Memory B cell (primary cell): ENCODE data around the gene PSMG2.

Experiments
- ATAC-seq: fragments of 150-1000 bp; cut with Tn5 transposase; 2 replicates; pipeline ENCODE4 v1.10.0; 2021; ENCODE audit warnings: low read depth, mild to moderate bottlenecking, moderate library complexity
- DNase-seq, 2 donors: peaks; one replicate each; pipeline ENCODE4 v3.0.0; 2022; ENCODE audit warnings: low spot score in 2 of 2
- H3K27ac Mint-ChIP-seq: one replicate; pipeline ENCODE4 v1.8.0; 2022; ENCODE audit warnings: mild to moderate bottlenecking, moderate library complexity, mixed read lengths
- H3K27me3 Mint-ChIP-seq: one replicate; pipeline ENCODE4 v1.8.0; 2022; ENCODE audit warnings: mixed read lengths
- H3K36me3 Mint-ChIP-seq: one replicate; pipeline ENCODE4 v1.8.0; 2022; ENCODE audit warnings: mild to moderate bottlenecking, mixed read lengths
- H3K4me1 Mint-ChIP-seq: one replicate; pipeline ENCODE4 v1.8.0; 2022; ENCODE audit warnings: mixed read lengths
- H3K4me3 Mint-ChIP-seq: one replicate; pipeline ENCODE4 v1.8.0; 2022; ENCODE audit warnings: mild to moderate bottlenecking, moderate library complexity, mixed read lengths
- H3K9me3 Mint-ChIP-seq: one replicate; pipeline ENCODE4 v1.8.0; 2022; ENCODE audit warnings: mixed read lengths

Gene PSMG2, protein sequence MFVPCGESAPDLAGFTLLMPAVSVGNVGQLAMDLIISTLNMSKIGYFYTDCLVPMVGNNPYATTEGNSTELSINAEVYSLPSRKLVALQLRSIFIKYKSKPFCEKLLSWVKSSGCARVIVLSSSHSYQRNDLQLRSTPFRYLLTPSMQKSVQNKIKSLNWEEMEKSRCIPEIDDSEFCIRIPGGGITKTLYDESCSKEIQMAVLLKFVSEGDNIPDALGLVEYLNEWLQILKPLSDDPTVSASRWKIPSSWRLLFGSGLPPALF

DNA sequence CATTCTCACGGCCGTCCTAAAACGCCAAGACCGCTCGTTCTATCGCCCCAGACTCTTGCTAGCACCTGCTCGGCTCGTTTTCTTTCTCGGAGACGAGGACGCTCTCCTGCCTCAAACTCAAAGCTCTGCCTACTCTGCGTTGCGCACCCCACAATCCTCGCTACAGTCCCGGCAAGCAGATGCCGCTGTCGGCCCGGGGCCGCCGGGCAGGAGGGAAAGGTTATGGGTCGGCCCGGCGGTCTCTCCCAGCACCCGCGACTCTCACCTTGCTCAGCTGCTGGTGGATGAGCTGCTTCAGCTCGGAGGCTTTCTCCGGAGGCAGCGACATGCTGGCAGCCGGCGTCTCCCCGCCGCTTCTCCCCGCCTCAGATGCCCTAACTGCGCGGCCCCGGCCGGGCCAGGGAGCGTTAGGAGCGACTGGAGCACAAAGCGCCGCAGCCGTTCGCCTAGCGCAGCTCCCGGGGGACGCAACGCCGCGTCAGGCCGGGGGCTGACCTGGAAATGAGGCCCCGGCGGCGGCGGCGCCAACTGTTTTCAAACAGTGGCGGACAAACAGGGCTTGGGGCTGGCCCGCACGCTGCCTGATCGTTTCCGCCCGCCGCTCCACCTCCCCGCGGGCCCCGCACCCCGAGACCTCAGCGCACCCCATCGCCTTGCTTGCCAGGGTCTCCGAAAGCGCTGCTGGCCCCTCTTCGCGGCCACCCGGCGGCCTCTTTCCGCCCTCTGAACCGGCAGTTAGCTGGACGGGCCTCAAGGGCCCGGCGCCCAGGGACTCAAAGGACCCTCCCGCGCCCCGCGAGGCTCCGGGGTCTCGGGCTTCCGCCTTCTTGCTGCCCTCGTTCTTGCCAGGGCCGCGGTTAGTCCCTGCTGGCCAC is at the start of gene PSMG2, which contains the start of gene CEP76:
Gene PSMG2, plus strand, starts transcription at position 822 of the 875 bp plus-strand sequence. CDS start 66 bp downstream, outside the sequence.
Gene CEP76, minus strand, starts transcription at position 503 of the 875 bp plus-strand sequence. Its CDS starts 175 bp downstream, at position 328.
- peak within 1 kb of the TSS; percentile 100 for H3K4me3 Mint-ChIP-seq
- peak; percentile 90 to 96 for DNase-seq
- peak; percentile 83 for ATAC-seq
- no peaks in the 10 kb centered on the region for H3K27me3 Mint-ChIP-seq
- H3K36me3 Mint-ChIP-seq = peaks cover 8% of the 10 kb centered on the region
- peaks cover 31% of the 10 kb centered on the region for H3K4me1 Mint-ChIP-seq
- no peaks in the 10 kb centered on the region for H3K9me3 Mint-ChIP-seq
- H3K27ac Mint-ChIP-seq = peak within 1 kb of the TSS; percentile 100

DNA sequence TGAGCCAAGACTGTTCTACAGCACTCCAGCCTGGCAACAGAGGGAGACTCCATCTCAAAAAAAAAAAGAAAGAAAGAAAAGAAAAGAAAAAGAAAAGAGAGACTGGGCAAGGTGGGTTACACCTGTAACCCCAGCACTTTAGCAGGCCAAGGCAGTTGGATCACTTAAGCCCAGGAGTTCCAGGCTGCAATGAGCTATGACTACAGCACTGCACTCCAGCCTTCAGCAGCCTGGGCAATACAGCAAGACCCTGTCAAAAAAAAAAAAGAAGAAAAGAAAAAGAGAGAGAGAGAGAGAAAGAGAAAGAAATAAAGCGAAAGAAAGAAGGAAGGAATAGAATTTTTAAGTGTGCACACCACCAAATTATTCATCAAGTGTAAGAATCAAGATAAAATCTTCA is 47.9 kb upstream of the PSMG2 start:
- ATAC-seq (no peak), DNase-seq (no peak)
- H3K4me1 Mint-ChIP-seq = peaks cover 8% of the 10 kb centered on the region
- H3K9me3 Mint-ChIP-seq = no peaks in the 10 kb centered on the region
- H3K36me3 Mint-ChIP-seq = no peaks in the 10 kb centered on the region
- peaks cover 12% of the 10 kb centered on the region for H3K27me3 Mint-ChIP-seq
- H3K27ac Mint-ChIP-seq = no peak overlapping the region
- no peak overlapping the region for H3K4me3 Mint-ChIP-seq

DNA sequence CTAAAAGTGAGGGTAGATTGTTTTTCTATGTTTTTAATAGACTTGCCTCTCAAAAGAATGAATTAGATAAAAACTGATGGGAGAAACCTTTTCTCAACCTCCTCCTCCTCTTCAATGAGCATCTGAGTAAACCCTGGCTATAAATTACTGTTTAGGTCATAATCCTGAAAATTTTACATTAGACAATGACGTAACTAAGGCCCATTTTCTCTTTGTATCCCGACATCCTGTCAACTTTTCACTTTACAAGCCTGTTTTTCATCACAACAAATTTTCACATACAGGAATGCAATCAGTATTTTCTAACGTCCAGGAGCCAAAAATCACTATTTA is 46.3 kb upstream of the PSMG2 start:
- peaks cover 8% of the 10 kb centered on the region for H3K4me1 Mint-ChIP-seq
- no peaks in the 10 kb centered on the region for H3K9me3 Mint-ChIP-seq
- H3K36me3 Mint-ChIP-seq = no peaks in the 10 kb centered on the region
- H3K27ac Mint-ChIP-seq = no peak overlapping the region
- peaks cover 8% of the 10 kb centered on the region for H3K27me3 Mint-ChIP-seq
- peak overlapping the region; percentile 31 for H3K4me3 Mint-ChIP-seq
- DNase-seq (no peak), ATAC-seq (no peak)

DNA sequence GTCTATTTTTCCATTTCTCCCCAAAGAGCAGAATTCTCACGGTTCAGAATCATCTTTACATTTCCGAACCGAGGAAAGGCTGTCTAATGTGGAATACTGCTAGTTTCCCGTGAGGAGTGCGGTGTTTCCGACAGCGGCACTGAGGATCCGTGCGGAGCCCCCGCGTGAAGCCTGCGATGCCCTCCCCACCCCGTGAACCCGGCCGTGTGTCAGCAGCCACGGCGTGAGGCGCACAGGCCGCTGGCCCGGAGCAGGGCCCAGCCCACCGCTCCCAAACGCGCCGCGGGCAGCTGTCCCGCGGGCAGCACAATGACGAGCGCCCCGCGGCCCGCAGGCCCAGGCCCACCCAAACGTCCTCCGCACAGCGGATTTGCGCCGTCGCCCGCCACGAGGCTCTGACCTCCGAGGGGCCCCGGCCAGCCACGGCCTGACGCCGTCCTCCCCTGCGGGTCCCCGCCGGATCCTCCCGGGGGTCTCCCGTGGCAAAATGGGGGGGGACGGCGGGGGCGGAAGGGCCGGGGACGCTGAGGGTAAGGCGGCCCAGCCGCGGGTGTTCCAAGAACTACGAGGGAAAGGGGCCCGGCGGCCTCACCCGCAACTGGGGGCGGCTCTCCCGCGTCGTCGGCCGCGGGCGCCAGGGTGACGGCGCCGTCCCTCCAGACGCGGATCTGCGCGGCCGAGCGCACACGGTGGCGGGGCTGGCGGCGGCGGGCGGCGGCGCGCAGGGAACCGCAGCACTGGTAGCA is 45.7 kb upstream of the PSMG2 start:
- H3K27ac Mint-ChIP-seq = no peak overlapping the region

DNA sequence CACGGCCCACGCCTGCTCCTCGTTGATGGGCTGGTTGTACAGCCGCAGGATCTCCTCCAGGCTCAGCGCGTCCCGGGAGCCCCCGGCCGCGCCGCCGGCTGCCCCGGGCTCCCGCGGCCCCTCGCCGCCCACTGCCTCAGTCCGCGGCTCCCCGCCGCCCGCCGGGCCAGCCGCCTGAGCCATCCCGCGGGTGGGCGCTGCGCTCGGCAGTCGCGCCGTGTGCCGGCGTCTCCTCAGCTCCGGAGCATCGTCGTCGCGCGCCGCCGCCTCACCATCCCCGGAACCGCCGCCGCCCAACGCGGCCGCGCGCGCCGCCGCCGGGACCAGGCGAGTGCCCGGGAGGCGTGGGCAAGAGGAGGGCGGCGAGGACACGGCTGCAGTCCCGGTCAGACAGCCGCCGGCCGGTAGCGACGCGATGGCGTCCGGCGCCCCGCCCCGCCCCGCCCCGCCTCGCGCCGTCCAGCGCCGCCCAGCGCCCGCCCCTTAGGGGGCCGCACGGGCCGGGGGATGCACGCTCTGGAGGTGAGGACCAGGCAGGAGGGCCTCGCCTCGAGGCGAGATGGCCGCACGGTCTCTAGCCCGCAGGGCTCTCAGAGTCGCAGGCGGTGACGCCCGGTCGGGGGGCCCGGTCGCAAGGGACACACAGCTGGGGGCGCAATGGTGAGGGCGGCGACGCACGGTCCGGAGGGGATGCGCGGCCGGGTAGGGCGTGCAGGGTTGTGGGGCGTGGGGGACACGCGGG is 45.0 kb upstream of the PSMG2 start, which contains the start of gene SPIRE1:
Gene SPIRE1, minus strand, starts transcription at position 424 of the 742 bp plus-strand sequence. Its CDS starts 241 bp downstream, at position 183.
- H3K27me3 Mint-ChIP-seq = peaks cover 4% of the 10 kb centered on the region
- ATAC-seq (peak; percentile 59), DNase-seq (peak in 1 of 2 donors; percentile 50)
- H3K27ac Mint-ChIP-seq = no peak within 1 kb of the TSS
- H3K9me3 Mint-ChIP-seq = no peaks in the 10 kb centered on the region
- H3K4me3 Mint-ChIP-seq = peak within 1 kb of the TSS; percentile 90
- H3K36me3 Mint-ChIP-seq = no peaks in the 10 kb centered on the region
- peaks cover 8% of the 10 kb centered on the region for H3K4me1 Mint-ChIP-seq

More for the DNA sequence above, 45.7 kb upstream of the PSMG2 start:
- DNase-seq = peak; percentile 14 to 28
- Mint-ChIP-seq H3K4me1 (peaks cover 8% of the 10 kb centered on the region), H3K4me3 (peak overlapping the region; percentile 31), H3K36me3 (no peaks in the 10 kb centered on the region), H3K27me3 (peaks cover 6% of the 10 kb centered on the region), H3K9me3 (no peaks in the 10 kb centered on the region)
- ATAC-seq = peak; percentile 63

DNA sequence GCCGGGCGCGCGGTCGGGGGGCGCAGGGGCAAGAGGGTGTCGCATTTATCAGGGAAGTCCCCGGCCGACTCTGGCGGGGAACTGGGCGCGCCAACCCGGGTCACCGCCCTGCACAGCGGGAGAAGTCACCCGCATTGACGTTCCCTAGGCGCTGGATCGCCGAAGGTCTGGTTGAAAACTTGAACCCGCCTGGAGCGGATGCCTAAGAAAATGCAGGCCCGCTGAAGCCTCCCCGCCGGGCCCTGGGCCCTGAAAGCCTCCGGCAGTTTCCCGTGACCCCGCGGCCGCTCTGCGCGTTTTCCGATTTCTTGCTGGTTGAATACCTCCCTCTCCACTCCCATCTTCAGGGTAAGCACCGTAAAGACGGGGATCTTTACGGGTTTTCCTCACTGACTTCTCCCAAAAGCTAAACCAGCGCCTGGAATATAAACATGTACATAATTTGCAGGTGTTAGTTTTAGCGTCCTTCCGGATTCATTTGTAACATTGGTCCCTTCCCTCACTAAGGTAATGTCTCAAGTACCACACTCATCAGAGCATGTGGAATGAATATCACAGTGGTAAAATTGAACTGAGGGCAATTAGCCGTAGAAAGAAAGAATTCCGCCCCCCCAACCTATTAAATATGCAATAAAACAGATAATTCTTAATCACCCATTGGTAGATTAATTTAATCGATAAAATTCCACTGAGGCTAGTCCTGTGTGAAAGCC is 44.3 kb upstream of the PSMG2 start:
- H3K27ac Mint-ChIP-seq = no peak overlapping the region
- peak in 1 of 2 donors; percentile 11 for DNase-seq
- no peaks in the 10 kb centered on the region for H3K9me3 Mint-ChIP-seq
- peaks cover 1% of the 10 kb centered on the region for H3K27me3 Mint-ChIP-seq
- ATAC-seq = peak; percentile 39
- peaks cover 8% of the 10 kb centered on the region for H3K4me1 Mint-ChIP-seq
- peak overlapping the region; percentile 90 for H3K4me3 Mint-ChIP-seq
- no peaks in the 10 kb centered on the region for H3K36me3 Mint-ChIP-seq

DNA sequence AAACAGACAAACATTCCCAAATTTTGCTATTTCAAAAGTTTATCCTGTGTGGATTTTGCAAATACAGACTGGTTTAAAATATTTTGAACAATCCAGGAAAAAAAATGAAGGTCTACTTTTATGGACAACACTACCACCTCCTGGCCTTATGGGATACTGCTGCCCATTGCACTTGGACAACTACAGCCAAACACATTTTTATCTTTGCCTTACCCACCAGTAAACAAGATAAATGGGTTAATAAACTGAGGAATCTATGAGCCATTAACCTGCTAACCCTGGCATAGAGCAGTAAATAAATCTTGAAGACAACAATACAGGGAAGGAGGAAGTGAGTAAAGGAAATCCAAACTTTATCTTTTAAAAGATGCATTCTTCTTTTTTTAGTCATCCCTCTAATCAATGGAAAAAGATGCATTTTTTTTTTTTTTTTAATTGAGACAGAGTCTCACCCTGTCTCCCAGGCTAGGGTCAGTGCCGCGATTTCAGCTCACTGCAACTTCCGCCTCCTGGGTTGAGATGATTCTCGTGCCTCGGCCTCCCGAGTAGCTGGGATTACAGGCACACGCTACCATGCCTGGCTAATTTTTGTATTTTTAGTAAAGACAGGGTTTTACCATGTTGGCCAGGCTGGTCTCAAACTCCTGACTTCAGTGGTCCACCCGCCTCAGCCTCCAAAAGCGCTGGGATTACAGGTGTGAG is 42.8 kb upstream of the PSMG2 start:
- Mint-ChIP-seq H3K9me3 (no peaks in the 10 kb centered on the region), H3K27me3 (peaks cover under 1% of the 10 kb centered on the region), H3K27ac (no peak overlapping the region), H3K4me3 (no peak overlapping the region), H3K4me1 (peaks cover 8% of the 10 kb centered on the region), H3K36me3 (no peaks in the 10 kb centered on the region)
- peak; percentile 23 to 30 for DNase-seq
- peak; percentile 38 for ATAC-seq

DNA sequence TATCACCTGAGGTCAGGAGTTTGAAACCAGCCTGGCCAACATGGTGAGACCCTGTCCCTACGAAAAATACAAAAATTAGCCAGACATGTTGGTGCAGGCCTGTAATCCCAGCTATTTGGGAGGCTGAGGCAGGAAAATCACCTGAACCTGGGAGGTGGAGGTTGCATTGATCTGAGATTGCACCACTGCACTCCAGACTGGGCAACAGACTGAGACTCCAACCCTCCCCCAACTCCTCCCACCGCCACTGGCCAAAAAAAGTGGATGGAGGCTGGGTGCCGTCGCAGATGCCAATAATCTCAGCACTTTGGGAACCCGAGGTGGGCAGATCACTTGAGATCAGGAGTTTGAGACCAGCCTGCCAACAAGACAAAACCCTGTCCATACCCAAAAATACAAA is 34.8 kb upstream of the PSMG2 start:
- DNase-seq (no peak), ATAC-seq (no peak)
- Mint-ChIP-seq H3K27me3 (no peaks in the 10 kb centered on the region), H3K4me1 (no peaks in the 10 kb centered on the region), H3K4me3 (no peak overlapping the region), H3K9me3 (no peaks in the 10 kb centered on the region), H3K27ac (no peak overlapping the region), H3K36me3 (no peaks in the 10 kb centered on the region)

DNA sequence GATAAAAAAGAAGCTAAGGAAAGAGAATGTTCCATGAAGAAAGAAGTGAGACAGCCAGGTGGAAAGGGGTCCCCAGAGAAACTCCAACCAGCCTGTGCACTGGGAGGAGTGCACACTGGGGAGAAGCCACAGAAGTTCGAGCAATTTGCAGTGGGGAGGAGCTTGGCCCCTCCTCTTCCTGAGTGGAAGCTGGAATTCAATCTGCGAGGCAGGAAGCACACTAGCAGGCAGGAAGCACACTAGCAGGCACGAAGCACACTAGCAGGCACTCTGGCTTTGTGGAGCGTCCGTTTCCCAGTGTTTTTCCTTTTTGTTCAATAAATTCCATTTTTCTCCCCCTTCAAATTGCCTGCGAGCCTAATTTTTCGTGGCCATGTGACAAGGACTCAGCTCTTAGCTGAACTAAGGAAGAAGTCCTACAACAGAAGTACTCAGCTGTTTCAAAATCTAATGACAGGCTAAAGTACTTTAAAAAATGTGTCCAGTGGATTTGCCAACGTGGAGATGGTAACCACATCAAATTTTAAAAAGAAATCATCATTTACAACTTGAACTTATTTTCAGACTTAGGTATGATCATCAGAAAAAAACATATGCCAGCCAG is 23.6 kb upstream of the PSMG2 start:
- no peaks in the 10 kb centered on the region for H3K4me1 Mint-ChIP-seq
- H3K9me3 Mint-ChIP-seq = no peaks in the 10 kb centered on the region
- ATAC-seq = no peak
- no peak for DNase-seq
- H3K4me3 Mint-ChIP-seq = no peak overlapping the region
- H3K27ac Mint-ChIP-seq = no peak overlapping the region
- no peaks in the 10 kb centered on the region for H3K27me3 Mint-ChIP-seq
- peaks cover 14% of the 10 kb centered on the region for H3K36me3 Mint-ChIP-seq

DNA sequence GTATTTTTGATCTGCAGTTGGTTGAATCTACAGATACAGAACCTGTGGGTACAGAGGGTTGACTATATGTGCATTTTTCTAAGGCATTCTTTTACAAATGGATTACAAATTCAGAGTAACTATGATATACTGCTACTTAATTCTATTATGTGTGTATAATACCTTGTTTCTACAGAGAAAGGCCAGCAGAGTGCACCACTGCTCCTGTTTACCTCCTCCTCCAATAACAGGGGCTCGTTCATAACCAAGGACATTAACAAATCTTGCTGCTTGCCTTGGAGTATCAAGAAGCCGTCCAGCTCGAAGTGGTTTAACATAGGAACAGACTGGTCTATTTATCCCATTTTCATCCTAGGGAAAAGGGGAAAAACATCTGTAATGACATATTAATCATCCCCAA is 16.7 kb upstream of the PSMG2 start:
- H3K9me3 Mint-ChIP-seq = no peaks in the 10 kb centered on the region
- H3K36me3 Mint-ChIP-seq = no peaks in the 10 kb centered on the region
- DNase-seq = no peak
- H3K4me1 Mint-ChIP-seq = no peaks in the 10 kb centered on the region
- no peak overlapping the region for H3K27ac Mint-ChIP-seq
- no peak for ATAC-seq
- H3K4me3 Mint-ChIP-seq = no peak overlapping the region
- H3K27me3 Mint-ChIP-seq = no peaks in the 10 kb centered on the region

DNA sequence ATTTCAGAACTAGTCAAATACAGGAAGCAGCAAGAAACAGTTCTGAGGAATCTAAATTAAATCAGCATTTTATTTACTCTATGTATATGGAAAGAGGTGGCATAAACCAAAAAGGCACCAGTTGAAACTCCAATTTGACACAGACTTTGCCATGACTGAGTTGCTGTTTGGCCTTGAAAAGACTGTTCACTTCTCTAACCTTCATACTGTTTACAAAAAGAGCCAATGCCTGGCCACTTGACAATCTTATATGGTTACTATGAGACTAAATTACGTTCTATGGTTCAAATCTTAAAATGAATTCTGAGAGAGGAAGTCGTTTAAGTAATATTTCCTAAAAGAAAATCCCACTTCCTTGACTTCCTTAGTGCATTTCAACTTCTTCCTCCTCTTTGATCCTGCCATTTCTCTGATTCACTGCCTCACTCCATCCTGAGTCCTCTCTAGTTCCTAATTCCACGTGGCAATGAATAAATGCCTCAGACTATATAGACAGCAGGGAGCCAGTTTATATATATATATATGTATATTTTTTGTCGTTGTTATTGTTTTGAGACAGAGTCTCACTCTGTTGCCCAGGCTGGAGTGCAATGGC is 13.5 kb upstream of the PSMG2 start:
- H3K27me3 Mint-ChIP-seq = no peaks in the 10 kb centered on the region
- H3K9me3 Mint-ChIP-seq = no peaks in the 10 kb centered on the region
- ATAC-seq (no peak), DNase-seq (no peak)
- peaks cover 7% of the 10 kb centered on the region for H3K36me3 Mint-ChIP-seq
- peaks cover 5% of the 10 kb centered on the region for H3K4me1 Mint-ChIP-seq
- no peak overlapping the region for H3K27ac Mint-ChIP-seq
- H3K4me3 Mint-ChIP-seq = no peak overlapping the region

DNA sequence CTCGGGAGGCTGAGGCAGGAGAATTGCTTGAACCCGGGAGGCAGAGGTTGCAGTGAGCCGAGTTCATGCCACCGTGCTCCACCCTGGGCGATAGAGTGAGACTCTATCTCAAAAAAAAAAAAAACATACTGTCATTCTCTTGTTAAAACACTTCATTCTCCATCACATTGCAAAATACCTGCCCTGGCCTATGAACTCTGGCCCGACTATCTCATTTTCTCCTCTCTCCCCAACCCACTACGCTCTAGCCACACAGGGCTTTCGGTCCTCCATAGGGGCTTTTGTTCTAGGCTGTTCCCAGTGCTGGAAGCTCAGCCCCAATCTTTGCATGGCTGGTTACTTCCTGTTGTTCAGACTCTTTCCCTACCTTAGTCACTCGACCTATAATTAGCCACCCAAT is 10.6 kb upstream of the PSMG2 start:
- H3K4me3 Mint-ChIP-seq = no peak overlapping the region
- no peak overlapping the region for H3K27ac Mint-ChIP-seq
- no peaks in the 10 kb centered on the region for H3K9me3 Mint-ChIP-seq
- H3K4me1 Mint-ChIP-seq = peaks cover 6% of the 10 kb centered on the region
- peaks cover 10% of the 10 kb centered on the region for H3K36me3 Mint-ChIP-seq
- H3K27me3 Mint-ChIP-seq = no peaks in the 10 kb centered on the region
- no peak for ATAC-seq
- DNase-seq = no peak
